DOHH2 (cell line): ENCODE measurements around the gene ZMIZ2.

Source experiments
- H3F3A ChIP-seq: fragments of 200-600 bp; sonication (generic), shearing (Covaris generic); 2 replicates; pipeline ENCODE4 v1.6.0; 2016; ENCODE audit warnings: antibody characterized with exemption, mild to moderate bottlenecking; ENCODE audit not compliant: control insufficient read depth, insufficient read depth
- H3K27ac ChIP-seq: fragments of 200-600 bp; sonication (generic); 2 replicates; pipeline ENCODE4 v1.5.1; 2014; ENCODE audit warnings: low read depth, mild to moderate bottlenecking, low read length, moderate library complexity
- H3K27me3 ChIP-seq: fragments of 200-600 bp; sonication (generic); 2 replicates; pipeline ENCODE4 v1.6.1; 2014; ENCODE audit warnings: mild to moderate bottlenecking, low read length, mixed read lengths; ENCODE audit not compliant: control insufficient read depth
- H3K36me3 ChIP-seq: fragments of 200-600 bp; sonication (generic); 2 replicates; pipeline ENCODE4 v1.6.1; 2014; ENCODE audit warnings: mild to moderate bottlenecking, low read length, moderate library complexity, mixed read lengths; ENCODE audit not compliant: control insufficient read depth
- H3K4me1 ChIP-seq: fragments of 200-600 bp; sonication (generic); 2 replicates; pipeline ENCODE4 v1.6.1; 2014; ENCODE audit warnings: mild to moderate bottlenecking, low read length, mixed read lengths; ENCODE audit not compliant: control insufficient read depth
- H3K4me2 ChIP-seq: fragments of 200-600 bp; sonication (generic); 2 replicates; pipeline ENCODE4 v1.6.0; 2014; ENCODE audit warnings: mild to moderate bottlenecking, low read length, moderate library complexity
- H3K4me3 ChIP-seq: fragments of 200-600 bp; sonication (generic); 2 replicates; pipeline ENCODE4 v1.5.1; 2014; ENCODE audit warnings: mild to moderate bottlenecking, low read length, mixed read lengths
- H3K79me2 ChIP-seq: fragments of 200-600 bp; sonication (generic); 2 replicates; pipeline ENCODE4 v1.6.1; 2014; ENCODE audit warnings: mild to moderate bottlenecking, low read length, mixed read lengths; ENCODE audit not compliant: control insufficient read depth
- H3K9me2 ChIP-seq: fragments of 200-600 bp; sonication (generic); replicated peaks from 2 replicates; pipeline ENCODE4 v1.6.1; 2014; ENCODE audit warnings: mild to moderate bottlenecking, low read length, mixed read lengths; ENCODE audit not compliant: control insufficient read depth
- H3K9me3 ChIP-seq: fragments of 200-600 bp; sonication (generic); 2 replicates; pipeline ENCODE4 v1.6.1; 2014; ENCODE audit warnings: antibody characterized with exemption, low read length, mixed read lengths; ENCODE audit not compliant: control insufficient read depth, insufficient read depth
- H4K20me1 ChIP-seq: fragments of 200-600 bp; sonication (generic); 2 replicates; pipeline ENCODE4 v1.6.0; 2014; ENCODE audit warnings: low read depth, mild to moderate bottlenecking, antibody characterized with exemption, low read length, moderate library complexity; ENCODE audit not compliant: control insufficient read depth, insufficient read depth
- CTCF ChIP-seq: fragments of 200-600 bp; sonication (generic); IDR thresholded peaks from one replicate; pipeline ENCODE4 v1.5.1; 2014; ENCODE audit warnings: antibody characterized with exemption, mild to moderate bottlenecking, low read depth, low read length; ENCODE audit not compliant: poor library complexity, severe bottlenecking
- EZH2phosphoT487 ChIP-seq: fragments of 200-600 bp; sonication (generic); IDR thresholded peaks from 2 replicates; pipeline ENCODE4 v1.6.1; 2017; ENCODE audit warnings: borderline replicate concordance, mild to moderate bottlenecking, antibody characterized with exemption, low read length, moderate library complexity, mixed read lengths

The ZMIZ2 gene

GRCh38 chr7:44814919-44815318, 66.3 kb downstream of the ZMIZ2 start:
- H3F3A ChIP-seq = peaks cover 13% of the 10 kb centered on the region; the same call in 1 of the 2 replicates
- H3K9me2 ChIP-seq = no peaks in the 10 kb centered on the region
- no peak overlapping the region for H3K4me2 ChIP-seq
- H3K4me3 ChIP-seq = no peak overlapping the region
- TF ChIP-seq CTCF = peak; percentile 29
- TF ChIP-seq EZH2phosphoT487 = no peak
- no peaks in the 10 kb centered on the region for H3K36me3 ChIP-seq
- no peaks in the 10 kb centered on the region for H3K9me3 ChIP-seq
- no peak overlapping the region for H3K27ac ChIP-seq
- H3K27me3 ChIP-seq = no peaks in the 10 kb centered on the region
- H3K79me2 ChIP-seq = no peaks in the 10 kb centered on the region
- no peaks in the 10 kb centered on the region for H4K20me1 ChIP-seq
- H3K4me1 ChIP-seq = peaks cover 8% of the 10 kb centered on the region

- H3K4me3 ChIP-seq = no peak overlapping the region
- no peak overlapping the region for H3K4me2 ChIP-seq
- no peaks in the 10 kb centered on the region for H3K27me3 ChIP-seq
- H3K9me2 ChIP-seq = no peaks in the 10 kb centered on the region
- H3K79me2 ChIP-seq = no peaks in the 10 kb centered on the region
- no peaks in the 10 kb centered on the region for H3K36me3 ChIP-seq
- no peak for TF ChIP-seq EZH2phosphoT487
- no peak for TF ChIP-seq CTCF
- 0 out of 2 replicates have a peak, but pooled peaks cover 10% of the 10 kb centered on the region for H3F3A ChIP-seq
- H4K20me1 ChIP-seq = no peaks in the 10 kb centered on the region
- no peak overlapping the region for H3K27ac ChIP-seq
- no peaks in the 10 kb centered on the region for H3K9me3 ChIP-seq
- peaks cover 13% of the 10 kb centered on the region for H3K4me1 ChIP-seq
These were observed 70.6 kb downstream of the ZMIZ2 start for GRCh38 chr7:44819292-44819691.
